ENCODE results near the gene PLSCR5. TPM values are rescaled to one million over a fixed set of nuclear protein-coding genes. Genes with fewer than 3 reads are reported as not detected.

Gene PLSCR5
- total and polyA plus RNA-seq, 2 experiments from 2014 or later, result not detected

GRCh38 chr3:146542179-146542578 is 63.0 kb downstream of the PLSCR5 start (continued):
- TF ChIP-seq NANOG (IDR thresholded peaks at IDR 0.05; ENCODE audit: borderline replicate concordance), result no peak
- no peak for TF ChIP-seq ZNF114 (CRISPR knock-in tag; IDR thresholded peaks at IDR 0.05)
- TF ChIP-seq, protein P1, sequence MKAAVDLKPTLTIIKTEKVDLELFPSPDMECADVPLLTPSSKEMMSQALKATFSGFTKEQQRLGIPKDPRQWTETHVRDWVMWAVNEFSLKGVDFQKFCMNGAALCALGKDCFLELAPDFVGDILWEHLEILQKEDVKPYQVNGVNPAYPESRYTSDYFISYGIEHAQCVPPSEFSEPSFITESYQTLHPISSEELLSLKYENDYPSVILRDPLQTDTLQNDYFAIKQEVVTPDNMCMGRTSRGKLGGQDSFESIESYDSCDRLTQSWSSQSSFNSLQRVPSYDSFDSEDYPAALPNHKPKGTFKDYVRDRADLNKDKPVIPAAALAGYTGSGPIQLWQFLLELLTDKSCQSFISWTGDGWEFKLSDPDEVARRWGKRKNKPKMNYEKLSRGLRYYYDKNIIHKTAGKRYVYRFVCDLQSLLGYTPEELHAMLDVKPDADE (IDR thresholded peaks at IDR 0.05), result no peak
- TF ChIP-seq, protein P2, sequence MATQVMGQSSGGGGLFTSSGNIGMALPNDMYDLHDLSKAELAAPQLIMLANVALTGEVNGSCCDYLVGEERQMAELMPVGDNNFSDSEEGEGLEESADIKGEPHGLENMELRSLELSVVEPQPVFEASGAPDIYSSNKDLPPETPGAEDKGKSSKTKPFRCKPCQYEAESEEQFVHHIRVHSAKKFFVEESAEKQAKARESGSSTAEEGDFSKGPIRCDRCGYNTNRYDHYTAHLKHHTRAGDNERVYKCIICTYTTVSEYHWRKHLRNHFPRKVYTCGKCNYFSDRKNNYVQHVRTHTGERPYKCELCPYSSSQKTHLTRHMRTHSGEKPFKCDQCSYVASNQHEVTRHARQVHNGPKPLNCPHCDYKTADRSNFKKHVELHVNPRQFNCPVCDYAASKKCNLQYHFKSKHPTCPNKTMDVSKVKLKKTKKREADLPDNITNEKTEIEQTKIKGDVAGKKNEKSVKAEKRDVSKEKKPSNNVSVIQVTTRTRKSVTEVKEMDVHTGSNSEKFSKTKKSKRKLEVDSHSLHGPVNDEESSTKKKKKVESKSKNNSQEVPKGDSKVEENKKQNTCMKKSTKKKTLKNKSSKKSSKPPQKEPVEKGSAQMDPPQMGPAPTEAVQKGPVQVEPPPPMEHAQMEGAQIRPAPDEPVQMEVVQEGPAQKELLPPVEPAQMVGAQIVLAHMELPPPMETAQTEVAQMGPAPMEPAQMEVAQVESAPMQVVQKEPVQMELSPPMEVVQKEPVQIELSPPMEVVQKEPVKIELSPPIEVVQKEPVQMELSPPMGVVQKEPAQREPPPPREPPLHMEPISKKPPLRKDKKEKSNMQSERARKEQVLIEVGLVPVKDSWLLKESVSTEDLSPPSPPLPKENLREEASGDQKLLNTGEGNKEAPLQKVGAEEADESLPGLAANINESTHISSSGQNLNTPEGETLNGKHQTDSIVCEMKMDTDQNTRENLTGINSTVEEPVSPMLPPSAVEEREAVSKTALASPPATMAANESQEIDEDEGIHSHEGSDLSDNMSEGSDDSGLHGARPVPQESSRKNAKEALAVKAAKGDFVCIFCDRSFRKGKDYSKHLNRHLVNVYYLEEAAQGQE (IDR thresholded peaks at IDR 0.05; ENCODE audit: unreplicated experiment), result no peak
- TF ChIP-seq EZH2phosphoT487 (IDR thresholded peaks at IDR 0.05; ENCODE audit: unreplicated experiment), result no peak
- TF ChIP-seq POLR2AphosphoS5 (IDR thresholded peaks at IDR 0.05; ENCODE audit: low read depth), result no peak

DNA sequence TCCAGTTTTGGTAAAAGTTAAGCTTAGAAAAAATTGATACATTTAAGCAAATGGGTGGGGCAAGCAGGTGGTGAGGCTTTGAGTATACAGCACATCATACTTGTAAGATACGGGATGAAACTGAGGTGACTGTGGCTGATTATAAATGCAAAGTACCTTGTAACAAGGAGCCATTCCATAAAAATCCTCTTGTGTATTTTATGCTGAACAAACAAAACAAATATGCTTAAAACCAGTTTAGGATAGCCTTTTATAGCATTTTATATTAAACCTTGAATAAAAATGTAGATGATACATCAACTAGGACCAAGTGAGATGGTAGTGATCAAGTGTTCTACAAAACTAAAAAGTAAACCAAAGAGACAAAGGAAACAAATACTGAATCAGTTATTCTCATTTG is 64.2 kb downstream of the PLSCR5 start:
- Mint-ChIP-seq H3K4me3 (no peak overlapping the region), H3K36me3 (ENCODE audit: low read depth) (peaks cover 37% of the 10 kb centered on the region), H3K27ac (no peak overlapping the region), H3K4me1 (peaks cover 22% of the 10 kb centered on the region), H3K9me3 (peaks cover 16% of the 10 kb centered on the region), H3K27me3 (ENCODE audit: insufficient read depth, low read depth, poor library complexity) (peaks cover 4% of the 10 kb centered on the region)
- TF ChIP-seq JUNB (IDR thresholded peaks at IDR 0.05; ENCODE audit: unreplicated experiment) (no peak), EZH2phosphoT487 (IDR thresholded peaks at IDR 0.05; ENCODE audit: unreplicated experiment) (no peak)
- Histone ChIP-seq H3K4me1 (ENCODE audit: insufficient read depth) (peaks cover 30% of the 10 kb centered on the region), H3K27me3 (ENCODE audit: insufficient read depth) (no peaks in the 10 kb centered on the region), H3K79me2 (replicated peaks; ENCODE audit: insufficient read depth) (peaks cover 78% of the 10 kb centered on the region), H3F3A (replicated peaks; ENCODE audit: low read depth) (no peaks in the 10 kb centered on the region), H3K9me2 (ENCODE audit: insufficient read depth) (no peaks in the 10 kb centered on the region; the same call in 1 of the 2 replicates), H4K20me1 (replicated peaks; ENCODE audit: insufficient read depth) (peaks cover 9% of the 10 kb centered on the region; the same call in 1 of the 2 replicates), H3K4me3 (no peak overlapping the region), H2AFZ (no peak overlapping the region), H3K27ac (ENCODE audit: low read depth) (no peak overlapping the region), H3K36me3 (ENCODE audit: insufficient read depth) (peaks cover 13% of the 10 kb centered on the region), H3K4me2 (no peak overlapping the region)
- DNase-seq (ENCODE audit: low spot score) (no peak), ATAC-seq (no peak)

- peaks cover 9% of the 10 kb centered on the region; the same call in 1 of the 2 replicates for H4K20me1 ChIP-seq (replicated peaks; ENCODE audit: insufficient read depth)
- H3K27ac Mint-ChIP-seq, result no peak overlapping the region
- H3K9me3 Mint-ChIP-seq, result peaks cover 16% of the 10 kb centered on the region
- H3K4me1 ChIP-seq (ENCODE audit: insufficient read depth), result peaks cover 36% of the 10 kb centered on the region
- no peak overlapping the region for H3K4me3 ChIP-seq
- no peaks in the 10 kb centered on the region for H3F3A ChIP-seq (replicated peaks; ENCODE audit: low read depth)
- no peak for DNase-seq (ENCODE audit: low spot score)
- peaks cover 21% of the 10 kb centered on the region for H3K4me1 Mint-ChIP-seq
- ATAC-seq, result no peak
- H3K27ac ChIP-seq (ENCODE audit: low read depth), result no peak overlapping the region
- no peak overlapping the region for H3K4me2 ChIP-seq
- H3K36me3 Mint-ChIP-seq (ENCODE audit: low read depth), result peaks cover 37% of the 10 kb centered on the region
- H3K79me2 ChIP-seq (replicated peaks; ENCODE audit: insufficient read depth), result peaks cover 81% of the 10 kb centered on the region
- no peaks in the 10 kb centered on the region for H3K9me2 ChIP-seq (ENCODE audit: insufficient read depth)
- no peak overlapping the region for H3K4me3 Mint-ChIP-seq
- H3K36me3 ChIP-seq (ENCODE audit: insufficient read depth), result peaks cover 13% of the 10 kb centered on the region
- H3K27me3 ChIP-seq (ENCODE audit: insufficient read depth), result no peaks in the 10 kb centered on the region
- peaks cover 4% of the 10 kb centered on the region for H3K27me3 Mint-ChIP-seq (ENCODE audit: insufficient read depth, low read depth, poor library complexity)
- H2AFZ ChIP-seq, result no peak overlapping the region
- no peak for TF ChIP-seq NANOG (IDR thresholded peaks at IDR 0.05; ENCODE audit: borderline replicate concordance)
- TF ChIP-seq JUNB (IDR thresholded peaks at IDR 0.05; ENCODE audit: unreplicated experiment), result no peak
- TF ChIP-seq, protein P1 (IDR thresholded peaks at IDR 0.05), result no peak
- no peak for TF ChIP-seq EZH2 (IDR thresholded peaks at IDR 0.05; ENCODE audit: low read depth, unreplicated experiment)
Observed at GRCh38 chr3:146540236-146540635, 64.9 kb downstream of the PLSCR5 start.

Data from GM23338 (cell line).